ENCODE data around the gene ATP6V0C.

DNA sequence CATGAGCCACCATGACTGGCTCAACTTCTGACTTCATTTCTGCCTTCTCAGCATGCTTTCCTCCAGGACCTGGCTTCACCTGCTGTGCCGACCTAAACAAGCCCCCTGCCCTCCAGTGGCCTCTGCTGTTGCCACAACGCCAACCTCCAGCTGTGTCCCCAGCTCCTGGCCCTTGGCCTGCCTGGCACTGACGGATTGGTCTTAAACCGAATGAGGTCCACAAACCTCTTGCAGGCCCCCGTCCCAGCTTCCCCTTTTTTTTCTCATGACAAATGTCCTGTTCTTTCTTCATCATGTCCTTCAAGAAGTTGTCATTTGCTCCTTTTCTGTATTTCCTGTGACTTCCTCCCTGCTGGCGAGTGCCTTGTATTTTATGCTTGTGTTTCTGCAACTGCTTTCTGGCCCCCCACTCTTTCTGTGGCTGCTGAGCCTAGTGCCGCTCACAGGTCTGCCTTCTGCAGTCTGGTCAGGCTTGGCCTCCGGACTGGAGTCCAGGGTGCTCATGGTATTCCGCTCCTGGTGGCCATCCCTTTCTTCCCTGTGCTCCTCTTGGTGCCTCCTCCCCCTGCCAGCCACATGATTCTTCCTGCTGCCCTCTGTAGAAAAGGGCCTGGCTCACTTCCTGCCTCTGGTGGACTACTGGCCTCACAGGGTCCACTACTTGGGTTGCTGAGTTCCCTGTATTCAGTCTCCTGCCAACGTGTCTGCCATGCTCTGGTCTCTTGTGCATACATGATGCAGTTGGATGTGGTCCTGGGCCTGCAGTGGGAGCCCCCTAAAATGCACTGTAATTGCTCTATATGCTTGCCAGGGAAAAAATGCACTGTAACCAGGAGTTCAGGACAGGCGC is 2.9 kb downstream of the ATP6V0C start:
- TF ChIP-seq, protein P1, sequence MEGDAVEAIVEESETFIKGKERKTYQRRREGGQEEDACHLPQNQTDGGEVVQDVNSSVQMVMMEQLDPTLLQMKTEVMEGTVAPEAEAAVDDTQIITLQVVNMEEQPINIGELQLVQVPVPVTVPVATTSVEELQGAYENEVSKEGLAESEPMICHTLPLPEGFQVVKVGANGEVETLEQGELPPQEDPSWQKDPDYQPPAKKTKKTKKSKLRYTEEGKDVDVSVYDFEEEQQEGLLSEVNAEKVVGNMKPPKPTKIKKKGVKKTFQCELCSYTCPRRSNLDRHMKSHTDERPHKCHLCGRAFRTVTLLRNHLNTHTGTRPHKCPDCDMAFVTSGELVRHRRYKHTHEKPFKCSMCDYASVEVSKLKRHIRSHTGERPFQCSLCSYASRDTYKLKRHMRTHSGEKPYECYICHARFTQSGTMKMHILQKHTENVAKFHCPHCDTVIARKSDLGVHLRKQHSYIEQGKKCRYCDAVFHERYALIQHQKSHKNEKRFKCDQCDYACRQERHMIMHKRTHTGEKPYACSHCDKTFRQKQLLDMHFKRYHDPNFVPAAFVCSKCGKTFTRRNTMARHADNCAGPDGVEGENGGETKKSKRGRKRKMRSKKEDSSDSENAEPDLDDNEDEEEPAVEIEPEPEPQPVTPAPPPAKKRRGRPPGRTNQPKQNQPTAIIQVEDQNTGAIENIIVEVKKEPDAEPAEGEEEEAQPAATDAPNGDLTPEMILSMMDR (IDR thresholded peaks at IDR 0.05; ENCODE audit: poor library complexity, severe bottlenecking): no peak
- TF ChIP-seq, protein P2, sequence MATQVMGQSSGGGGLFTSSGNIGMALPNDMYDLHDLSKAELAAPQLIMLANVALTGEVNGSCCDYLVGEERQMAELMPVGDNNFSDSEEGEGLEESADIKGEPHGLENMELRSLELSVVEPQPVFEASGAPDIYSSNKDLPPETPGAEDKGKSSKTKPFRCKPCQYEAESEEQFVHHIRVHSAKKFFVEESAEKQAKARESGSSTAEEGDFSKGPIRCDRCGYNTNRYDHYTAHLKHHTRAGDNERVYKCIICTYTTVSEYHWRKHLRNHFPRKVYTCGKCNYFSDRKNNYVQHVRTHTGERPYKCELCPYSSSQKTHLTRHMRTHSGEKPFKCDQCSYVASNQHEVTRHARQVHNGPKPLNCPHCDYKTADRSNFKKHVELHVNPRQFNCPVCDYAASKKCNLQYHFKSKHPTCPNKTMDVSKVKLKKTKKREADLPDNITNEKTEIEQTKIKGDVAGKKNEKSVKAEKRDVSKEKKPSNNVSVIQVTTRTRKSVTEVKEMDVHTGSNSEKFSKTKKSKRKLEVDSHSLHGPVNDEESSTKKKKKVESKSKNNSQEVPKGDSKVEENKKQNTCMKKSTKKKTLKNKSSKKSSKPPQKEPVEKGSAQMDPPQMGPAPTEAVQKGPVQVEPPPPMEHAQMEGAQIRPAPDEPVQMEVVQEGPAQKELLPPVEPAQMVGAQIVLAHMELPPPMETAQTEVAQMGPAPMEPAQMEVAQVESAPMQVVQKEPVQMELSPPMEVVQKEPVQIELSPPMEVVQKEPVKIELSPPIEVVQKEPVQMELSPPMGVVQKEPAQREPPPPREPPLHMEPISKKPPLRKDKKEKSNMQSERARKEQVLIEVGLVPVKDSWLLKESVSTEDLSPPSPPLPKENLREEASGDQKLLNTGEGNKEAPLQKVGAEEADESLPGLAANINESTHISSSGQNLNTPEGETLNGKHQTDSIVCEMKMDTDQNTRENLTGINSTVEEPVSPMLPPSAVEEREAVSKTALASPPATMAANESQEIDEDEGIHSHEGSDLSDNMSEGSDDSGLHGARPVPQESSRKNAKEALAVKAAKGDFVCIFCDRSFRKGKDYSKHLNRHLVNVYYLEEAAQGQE (IDR thresholded peaks at IDR 0.05; ENCODE audit: borderline replicate concordance): no peak
- TF ChIP-seq EP300 (conservative IDR thresholded peaks at IDR 0.05; ENCODE audit: poor library complexity, severe bottlenecking) (no peak), POLR2AphosphoS5 (IDR thresholded peaks at IDR 0.05) (no peak), RAD21 (conservative IDR thresholded peaks at IDR 0.05) (no peak)

All from neural cell (in vitro differentiated cells).